Neuron (in vitro differentiated cells): ENCODE results near the gene IMMT.

Experiments used
- H2AFZ ChIP-seq: one replicate; pipeline ENCODE4 v1.6.1; 2013; ENCODE audit warnings: low read depth, mild to moderate bottlenecking, inconsistent platforms, low read length, moderate library complexity
- H3K27me3 ChIP-seq: one replicate; pipeline ENCODE4 v1.6.1; 2013; ENCODE audit warnings: low read length; ENCODE audit not compliant: insufficient read depth
- H3K36me3 ChIP-seq: one replicate; pipeline ENCODE4 v1.6.1; 2013; ENCODE audit warnings: low read length; ENCODE audit not compliant: insufficient read depth
- H3K4me1 ChIP-seq: one replicate; pipeline ENCODE4 v1.6.1; 2013; ENCODE audit warnings: low read length; ENCODE audit not compliant: insufficient read depth
- H3K4me3 ChIP-seq: 2 replicates; pipeline ENCODE4 v1.5.1; 2013; ENCODE audit warnings: mild to moderate bottlenecking, low read length, moderate library complexity
- H3K9me3 ChIP-seq: one replicate; pipeline ENCODE4 v1.6.1; 2013; ENCODE audit warnings: low read length

The IMMT gene

DNA sequence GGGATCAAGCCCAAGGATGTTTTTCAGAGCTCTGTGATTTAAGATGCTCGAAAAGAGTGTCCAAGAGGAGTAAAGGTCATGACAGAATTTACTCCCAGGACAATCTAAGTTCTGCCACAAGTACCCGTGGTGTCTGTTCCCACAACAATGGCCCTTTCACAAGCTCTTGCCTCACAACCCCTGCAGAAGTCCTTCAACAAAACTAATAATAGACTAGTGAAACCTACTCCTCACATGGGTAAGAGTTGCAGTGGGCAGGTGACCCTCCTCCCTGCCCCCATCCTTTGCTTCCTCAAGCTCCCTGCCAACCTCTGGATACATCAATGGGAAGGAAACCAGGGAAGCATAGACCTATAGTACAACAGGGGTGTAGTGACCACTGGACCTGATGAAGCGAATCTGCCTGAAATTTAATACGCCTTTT lies 54.3 kb downstream of the IMMT start:
- no peaks in the 10 kb centered on the region for H3K27me3 ChIP-seq
- no peak overlapping the region for H2AFZ ChIP-seq
- no peak overlapping the region for H3K4me3 ChIP-seq
- peaks cover 88% of the 10 kb centered on the region for H3K36me3 ChIP-seq
- H3K9me3 ChIP-seq = no peaks in the 10 kb centered on the region
- H3K4me1 ChIP-seq = no peaks in the 10 kb centered on the region

GRCh38 chr2:86139981-86140380 lies 55.3 kb downstream of the IMMT start:
- no peaks in the 10 kb centered on the region for H3K27me3 ChIP-seq
- no peak overlapping the region for H3K4me3 ChIP-seq
- no peaks in the 10 kb centered on the region for H3K4me1 ChIP-seq
- no peak overlapping the region for H2AFZ ChIP-seq
- H3K9me3 ChIP-seq = no peaks in the 10 kb centered on the region
- peaks cover 89% of the 10 kb centered on the region for H3K36me3 ChIP-seq

DNA sequence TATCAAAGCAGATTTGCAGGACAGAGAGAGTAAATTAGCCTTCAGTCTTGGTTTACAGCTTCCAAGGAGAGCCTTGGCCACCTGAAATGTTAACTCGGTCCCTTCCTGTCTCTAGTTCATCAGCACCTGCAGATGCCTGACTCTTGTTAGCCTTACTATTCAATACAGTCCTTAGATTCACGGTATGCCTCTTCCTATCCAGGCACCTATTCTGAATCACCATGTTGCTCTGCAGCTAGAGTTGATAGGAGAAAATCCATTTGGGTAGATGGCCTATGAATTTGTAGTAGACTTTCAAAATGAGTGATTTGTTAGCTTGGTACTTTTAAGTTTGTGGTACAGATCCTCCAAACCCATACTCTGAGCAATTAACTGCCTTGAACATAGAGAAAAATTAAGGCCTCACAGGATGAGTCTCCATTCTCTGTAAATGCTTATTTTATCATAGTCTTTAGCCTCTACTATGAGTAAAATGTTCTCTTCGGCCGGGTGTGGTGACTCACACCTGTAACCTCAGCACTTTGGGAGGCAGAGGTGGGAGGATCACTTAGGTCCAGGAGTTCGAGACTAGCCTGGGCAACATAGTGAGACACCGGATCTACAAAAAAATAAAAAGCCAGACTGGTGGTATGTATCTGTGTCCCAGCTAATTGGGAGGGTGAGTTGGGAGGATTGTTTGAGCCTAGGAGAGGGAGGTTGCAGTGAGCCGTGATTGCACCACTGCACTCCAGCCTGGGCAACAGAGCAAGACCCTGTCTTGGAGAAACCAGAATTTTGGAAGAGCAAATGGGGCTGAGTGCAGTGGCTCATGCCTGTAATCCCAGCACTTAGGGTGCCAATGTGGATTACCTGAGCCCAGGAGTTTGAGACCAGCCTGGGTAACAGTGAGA lies 56.3 kb downstream of the IMMT start:
- no peaks in the 10 kb centered on the region for H3K9me3 ChIP-seq
- H3K4me3 ChIP-seq = no peak overlapping the region
- no peak overlapping the region for H2AFZ ChIP-seq
- peaks cover 89% of the 10 kb centered on the region for H3K36me3 ChIP-seq
- H3K27me3 ChIP-seq = no peaks in the 10 kb centered on the region
- no peaks in the 10 kb centered on the region for H3K4me1 ChIP-seq

GRCh38 chr2:86136141-86136540 lies 59.1 kb downstream of the IMMT start:
- no peak overlapping the region for H3K4me3 ChIP-seq
- no peaks in the 10 kb centered on the region for H3K27me3 ChIP-seq
- H3K9me3 ChIP-seq = no peaks in the 10 kb centered on the region
- no peaks in the 10 kb centered on the region for H3K4me1 ChIP-seq
- peaks cover 98% of the 10 kb centered on the region for H3K36me3 ChIP-seq
- no peak overlapping the region for H2AFZ ChIP-seq

DNA sequence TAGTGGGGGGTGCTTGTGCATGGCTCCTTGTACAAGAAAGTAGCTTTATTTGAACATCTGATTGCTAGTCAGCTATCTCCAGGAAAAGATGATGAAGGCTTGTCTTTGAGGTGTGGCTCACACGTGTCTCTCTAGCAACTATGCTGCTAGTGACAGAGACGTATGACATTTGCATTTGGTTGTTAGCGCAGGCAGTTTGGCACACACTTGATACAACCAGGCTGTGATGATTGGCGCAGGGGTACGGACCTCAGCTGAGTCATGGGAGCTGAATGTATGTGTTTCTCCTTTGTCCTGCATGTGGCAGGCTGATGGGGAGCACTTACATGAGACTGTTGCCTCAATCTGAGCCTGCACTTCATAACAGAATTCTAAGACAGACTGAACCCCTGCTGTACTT lies 59.6 kb downstream of the IMMT start:
- Histone ChIP-seq H3K27me3 (no peaks in the 10 kb centered on the region), H3K36me3 (peaks cover 100% of the 10 kb centered on the region), H2AFZ (no peak overlapping the region)

DNA sequence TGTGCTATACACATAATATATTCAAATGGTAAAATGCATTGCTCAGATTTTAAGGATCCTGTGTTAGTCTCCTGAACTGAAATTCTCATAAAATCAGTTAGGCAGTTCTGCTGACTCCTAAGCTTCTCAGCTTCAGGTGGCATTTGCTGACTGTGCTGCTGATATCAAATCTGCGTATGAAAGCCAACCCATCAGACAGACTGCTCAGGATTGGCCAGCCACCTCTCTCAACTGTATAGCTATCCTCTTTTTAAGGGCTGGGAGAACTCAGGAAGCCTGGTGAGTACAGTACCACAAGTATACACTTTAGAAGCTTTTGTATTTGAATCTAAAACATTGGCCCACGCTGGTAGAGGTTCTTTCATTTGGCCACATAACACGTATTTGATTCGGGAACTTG lies 60.6 kb downstream of the IMMT start:
- Histone ChIP-seq H3K4me3 (no peak overlapping the region), H3K36me3 (peaks cover 97% of the 10 kb centered on the region), H3K9me3 (no peaks in the 10 kb centered on the region), H3K4me1 (no peaks in the 10 kb centered on the region), H3K27me3 (no peaks in the 10 kb centered on the region), H2AFZ (no peak overlapping the region)

More for the DNA sequence above, 59.6 kb downstream of the IMMT start:
- no peaks in the 10 kb centered on the region for H3K4me1 ChIP-seq
- no peak overlapping the region for H3K4me3 ChIP-seq
- no peaks in the 10 kb centered on the region for H3K9me3 ChIP-seq

DNA sequence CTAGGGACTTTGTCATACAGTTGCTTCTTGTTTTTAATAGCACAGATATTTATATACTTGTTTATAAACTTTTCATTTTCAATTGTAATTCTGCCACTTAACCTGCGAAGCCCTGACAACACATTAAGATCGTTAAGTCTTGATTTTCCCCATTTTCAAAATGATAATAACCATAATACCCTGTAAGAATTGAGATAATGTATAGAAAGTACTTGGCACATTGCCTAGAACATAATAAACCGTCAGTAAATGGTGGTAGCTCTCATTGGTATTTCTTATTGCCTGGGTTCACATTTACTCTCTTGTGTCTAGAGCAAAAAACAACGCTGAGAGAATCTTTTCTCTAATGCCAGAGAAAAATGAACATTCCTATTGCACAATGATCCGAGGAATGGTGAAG lies 70.6 kb downstream of the IMMT start:
- H3K9me3 ChIP-seq = no peaks in the 10 kb centered on the region
- peaks cover 97% of the 10 kb centered on the region for H3K36me3 ChIP-seq
- H3K4me3 ChIP-seq = no peak overlapping the region
- no peaks in the 10 kb centered on the region for H3K4me1 ChIP-seq
- no peak overlapping the region for H2AFZ ChIP-seq
- no peaks in the 10 kb centered on the region for H3K27me3 ChIP-seq

GRCh38 chr2:86123328-86123925 lies 71.8 kb downstream of the IMMT start:
- Histone ChIP-seq H3K4me1 (no peaks in the 10 kb centered on the region), H3K4me3 (no peak overlapping the region), H2AFZ (no peak overlapping the region), H3K9me3 (no peaks in the 10 kb centered on the region), H3K36me3 (peaks cover 97% of the 10 kb centered on the region), H3K27me3 (no peaks in the 10 kb centered on the region)

DNA sequence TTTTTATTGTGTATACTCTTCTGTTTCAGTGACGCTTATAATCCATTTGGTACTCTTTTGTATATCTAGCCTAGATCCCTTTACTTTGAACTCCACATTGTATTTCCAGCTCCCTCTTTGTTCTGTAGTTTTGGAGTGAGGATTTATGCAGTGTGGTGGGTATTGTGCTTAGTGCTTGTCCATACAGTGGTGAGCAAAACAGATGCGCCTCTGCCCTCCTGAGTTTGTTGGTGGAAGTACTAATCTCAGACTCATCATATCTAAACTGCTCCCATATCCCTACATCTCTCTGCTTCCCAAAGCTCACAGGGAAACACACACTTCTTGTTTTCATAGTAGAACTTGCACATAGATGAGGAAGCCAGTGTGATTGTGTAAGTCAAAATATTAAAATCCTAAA lies 77.1 kb downstream of the IMMT start:
- H3K36me3 ChIP-seq = peaks cover 93% of the 10 kb centered on the region
- H3K27me3 ChIP-seq = no peaks in the 10 kb centered on the region

DNA sequence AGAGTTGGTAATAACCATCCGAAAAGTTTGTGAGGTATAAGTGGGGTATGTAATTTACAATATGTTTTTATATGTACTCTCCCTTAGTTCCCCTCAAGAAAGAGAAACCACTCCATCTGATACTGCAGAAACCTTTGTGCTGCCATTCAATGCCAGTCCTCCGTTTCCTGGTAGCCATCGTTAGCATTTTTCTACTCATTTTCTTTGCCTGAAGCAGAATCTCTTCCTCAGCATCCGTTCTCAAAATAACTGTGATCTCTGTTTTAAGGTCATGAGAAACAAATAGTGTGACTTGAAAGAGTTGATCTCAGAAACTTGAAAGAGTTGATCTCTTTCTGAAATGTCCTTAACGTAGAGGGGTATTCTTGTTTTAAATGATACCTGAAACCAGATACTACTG lies 88.2 kb downstream of the IMMT start:
- H3K9me3 ChIP-seq = no peaks in the 10 kb centered on the region
- peaks cover 19% of the 10 kb centered on the region for H3K4me1 ChIP-seq
- no peaks in the 10 kb centered on the region for H3K27me3 ChIP-seq
- peak overlapping the region; percentile 76 for H3K4me3 ChIP-seq
- peaks cover 39% of the 10 kb centered on the region for H3K36me3 ChIP-seq
- no peak overlapping the region for H2AFZ ChIP-seq

More for the DNA sequence above, 77.1 kb downstream of the IMMT start:
- Histone ChIP-seq H3K4me1 (peaks cover 4% of the 10 kb centered on the region), H3K4me3 (no peak overlapping the region), H2AFZ (no peak overlapping the region), H3K9me3 (no peaks in the 10 kb centered on the region)

GRCh38 chr2:86105969-86106945 lies 89.0 kb downstream of the IMMT start, which contains the start of gene PTCD3:
TSS of gene PTCD3 (plus strand) at chr2:86106235. CDS start at chr2:86106248, 13 bp downstream.
- H3K4me3 ChIP-seq = peak within 1 kb of the TSS; percentile 76
- H2AFZ ChIP-seq = peak within 1 kb of the TSS; percentile 68
- peaks cover 19% of the 10 kb centered on the region for H3K4me1 ChIP-seq
- H3K27me3 ChIP-seq = no peaks in the 10 kb centered on the region
- no peaks in the 10 kb centered on the region for H3K9me3 ChIP-seq
- H3K36me3 ChIP-seq = peaks cover 41% of the 10 kb centered on the region

DNA sequence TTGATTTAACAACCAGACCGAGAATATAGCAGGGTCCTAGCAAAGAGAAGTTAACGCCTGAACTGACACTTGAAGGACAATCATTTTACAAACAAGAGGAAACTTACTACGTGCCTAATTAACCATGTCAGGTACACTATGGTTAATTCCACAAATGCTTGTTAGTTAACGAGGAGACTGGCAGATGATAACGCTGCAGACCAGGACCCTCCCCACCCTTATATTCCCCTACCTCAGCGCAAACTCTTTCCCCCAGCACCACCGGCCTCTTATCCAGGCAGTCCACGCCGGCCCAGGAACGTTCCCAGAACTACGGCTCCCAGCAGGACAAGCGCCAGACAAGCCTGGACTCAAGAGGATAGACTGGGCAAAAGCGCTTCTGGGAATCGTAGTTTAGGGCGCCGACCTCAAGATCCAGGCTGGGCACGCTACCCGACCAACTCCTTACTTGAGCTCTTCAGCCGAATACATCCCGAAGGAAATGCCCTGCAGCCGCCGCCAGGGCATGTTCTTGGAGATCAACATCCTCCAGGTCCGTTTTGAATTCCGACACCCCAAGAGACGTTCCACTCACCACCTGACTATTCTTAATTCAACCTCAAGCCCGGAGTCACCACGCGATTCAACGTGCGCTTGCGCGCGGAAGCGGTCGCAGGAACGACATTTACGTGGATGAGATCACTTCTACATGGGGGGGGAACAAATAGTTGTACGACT lies 89.9 kb downstream of the IMMT start, which contains the start of gene POLR1A:
Gene POLR1A, minus strand, starts transcription at position 635 of the 717 bp plus-strand sequence. Its CDS starts 110 bp downstream, at position 525.
- Histone ChIP-seq H3K36me3 (peaks cover 42% of the 10 kb centered on the region), H3K27me3 (no peaks in the 10 kb centered on the region), H3K4me3 (peak within 1 kb of the TSS; percentile 76), H3K9me3 (no peaks in the 10 kb centered on the region), H3K4me1 (peaks cover 19% of the 10 kb centered on the region), H2AFZ (peak within 1 kb of the TSS; percentile 68)
